Esophagus squamous epithelium (tissue), 5 donors: ENCODE data around the gene CEP128. TPM values are rescaled to one million over a fixed set of nuclear protein-coding genes. Genes with fewer than 3 reads are reported as not detected.

ENCODE experiments used
- DNase-seq: peaks from one replicate; lab custom pipeline; 2025; lab: John Stamatoyannopoulos, UW
- H3K27ac ChIP-seq, 4 donors: fragments of 200-600 bp; sonication (generic); one replicate each; pipeline ENCODE4 v1.5.1; 2016 to 2019; ENCODE audit warnings: mild to moderate bottlenecking in 1 of 4
- H3K27me3 ChIP-seq, 4 donors: fragments of 200-600 bp; sonication (generic); 1 replicate in 3 of 4; 2 replicates in 1 of 4; pipeline versions ENCODE4 v1.5.1 to v1.6.0; 2017 to 2021; ENCODE audit warnings: antibody characterized with exemption in 1 of 4
- H3K36me3 ChIP-seq, 3 donors: fragments of 200-600 bp; sonication (generic); one replicate each; pipeline ENCODE4 v1.5.1; 2016 to 2019
- H3K4me1 ChIP-seq, 3 donors: fragments of 200-600 bp; sonication (generic); one replicate each; pipeline ENCODE4 v1.5.1; 2017 to 2019
- H3K4me3 ChIP-seq, 4 donors: fragments of 200-600 bp; sonication (generic); 1 replicate in 3 of 4; 2 replicates in 1 of 4; pipeline ENCODE4 v1.5.1; 2016 to 2019; ENCODE audit warnings: mild to moderate bottlenecking in 2 of 4, moderate library complexity in 1 of 4
- H3K9me3 ChIP-seq, 3 donors: fragments of 200-600 bp; sonication (generic); one replicate each; pipeline ENCODE4 v1.5.1; 2016 to 2019
- POLR2A ChIP-seq, 4 donors: fragments of 450-650 bp; IDR thresholded peaks; one replicate each; pipeline ENCODE4 v1.6.1; 2017; ENCODE audit warnings: antibody characterized with exemption in 4 of 4, mild to moderate bottlenecking in 4 of 4, moderate library complexity in 3 of 4
- WGBS, 2 donors: methylation state at CpG; one replicate each; pipeline ENCODE4 v1.1.5; 2018; 5-methylcytosine and 5-hydroxymethylcytosine counted together
- intact Hi-C: fragments of 100-400 bp; cut with DNase I; formaldehyde crosslinking; loops from one replicate; pipeline ENCODE4 v1.15.0; 2022
- total RNA-seq, 4 donors: library from RNA; depleted of rRNA; stranded (reverse); fragments of >200 nt; gene quantifications; one replicate each; pipeline ENCODE4 v1.1.0, GENCODE V29; 2016
- TF ChIP-seq, protein P1 (sequence below), 6 experiments: fragments of 450-650 bp in 4 of 6; fragments of 200-600 bp in 2 of 6; sonication (generic) in 2 of 6; IDR thresholded peaks; one replicate each; pipeline ENCODE4 v1.5.1; 2016 to 2019; ENCODE audit warnings: antibody characterized with exemption in 6 of 6, mild to moderate bottlenecking in 4 of 6, moderate library complexity in 4 of 6
- donor health status: DM: yes; HTN: yes; CAD: no.

Gene CEP128
- total RNA-seq, 4 donors from 2014 or later = 2.0 to 12.6 (median 5.4) TPM

DNA sequence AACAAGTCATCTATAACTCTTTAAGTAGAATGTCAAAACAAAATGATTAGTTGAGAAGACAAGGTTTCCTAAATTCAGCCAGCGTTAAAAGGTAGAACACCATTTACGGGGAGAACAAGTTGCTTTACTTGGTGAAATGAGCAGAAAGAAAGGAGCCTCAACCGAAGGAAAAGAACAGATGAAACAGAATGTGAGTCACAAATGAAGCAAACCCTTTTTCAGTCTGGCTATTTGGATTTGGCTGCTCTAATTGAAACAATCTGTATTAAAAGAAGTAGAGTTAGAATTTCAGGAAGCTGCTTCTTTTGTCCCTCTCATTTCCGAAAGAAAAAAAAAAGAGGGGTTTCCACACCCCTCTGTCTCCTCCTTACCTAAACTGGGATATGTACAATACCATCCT is 34.6 kb downstream of the CEP128 start:
- DNase-seq = no peak
- TF ChIP-seq, protein P1, sequence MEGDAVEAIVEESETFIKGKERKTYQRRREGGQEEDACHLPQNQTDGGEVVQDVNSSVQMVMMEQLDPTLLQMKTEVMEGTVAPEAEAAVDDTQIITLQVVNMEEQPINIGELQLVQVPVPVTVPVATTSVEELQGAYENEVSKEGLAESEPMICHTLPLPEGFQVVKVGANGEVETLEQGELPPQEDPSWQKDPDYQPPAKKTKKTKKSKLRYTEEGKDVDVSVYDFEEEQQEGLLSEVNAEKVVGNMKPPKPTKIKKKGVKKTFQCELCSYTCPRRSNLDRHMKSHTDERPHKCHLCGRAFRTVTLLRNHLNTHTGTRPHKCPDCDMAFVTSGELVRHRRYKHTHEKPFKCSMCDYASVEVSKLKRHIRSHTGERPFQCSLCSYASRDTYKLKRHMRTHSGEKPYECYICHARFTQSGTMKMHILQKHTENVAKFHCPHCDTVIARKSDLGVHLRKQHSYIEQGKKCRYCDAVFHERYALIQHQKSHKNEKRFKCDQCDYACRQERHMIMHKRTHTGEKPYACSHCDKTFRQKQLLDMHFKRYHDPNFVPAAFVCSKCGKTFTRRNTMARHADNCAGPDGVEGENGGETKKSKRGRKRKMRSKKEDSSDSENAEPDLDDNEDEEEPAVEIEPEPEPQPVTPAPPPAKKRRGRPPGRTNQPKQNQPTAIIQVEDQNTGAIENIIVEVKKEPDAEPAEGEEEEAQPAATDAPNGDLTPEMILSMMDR (IDR thresholded peaks at IDR 0.05) = no peak
- TF ChIP-seq POLR2A (IDR thresholded peaks at IDR 0.05) = no peak
- no peaks in the 10 kb centered on the region for H3K27me3 ChIP-seq
- H3K27ac ChIP-seq = no peak overlapping the region
- H3K4me1 ChIP-seq = no peaks in the 10 kb centered on the region
- intact Hi-C loops = no loop called here
- no peak overlapping the region for H3K4me3 ChIP-seq
- 88 to 91% methylated on average over 4 of the region's 4 CpGs for WGBS, 2 donors
- H3K9me3 ChIP-seq = no peaks in the 10 kb centered on the region
- H3K36me3 ChIP-seq = peaks cover 0 to 21% (median 0%) of the 10 kb centered on the region in 3 donors

DNA sequence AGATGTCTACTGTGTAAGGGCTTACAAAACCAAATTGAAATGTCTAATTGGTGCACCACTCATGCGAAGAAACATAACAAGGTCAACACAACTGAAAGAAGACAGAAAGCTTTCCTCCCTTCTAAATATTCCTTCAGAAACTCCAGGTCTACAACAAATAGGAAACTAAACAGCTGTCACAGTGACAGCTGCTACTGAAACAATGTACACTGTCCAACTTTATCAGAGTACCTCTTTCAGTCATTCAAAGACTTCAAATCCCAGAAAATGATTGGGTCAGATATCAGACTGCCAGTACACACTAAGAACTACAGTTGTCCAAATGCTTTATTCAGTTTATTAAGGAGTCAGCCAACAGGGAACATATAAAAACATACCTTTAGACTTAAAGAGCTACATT is 35.2 kb downstream of the CEP128 start:
- Histone ChIP-seq H3K27ac (no peak overlapping the region), H3K4me3 (no peak overlapping the region), H3K36me3 (peaks cover 0 to 21% (median 0%) of the 10 kb centered on the region in 3 donors), H3K9me3 (no peaks in the 10 kb centered on the region), H3K4me1 (no peaks in the 10 kb centered on the region), H3K27me3 (no peaks in the 10 kb centered on the region)
- no peak for DNase-seq
- intact Hi-C loops = no loop called here
- 0 to 20% methylated on average over 1 of the region's 1 CpG for WGBS, 2 donors
- TF ChIP-seq POLR2A (IDR thresholded peaks at IDR 0.05) = no peak
- TF ChIP-seq, protein P1 (IDR thresholded peaks at IDR 0.05) = no peak

DNA sequence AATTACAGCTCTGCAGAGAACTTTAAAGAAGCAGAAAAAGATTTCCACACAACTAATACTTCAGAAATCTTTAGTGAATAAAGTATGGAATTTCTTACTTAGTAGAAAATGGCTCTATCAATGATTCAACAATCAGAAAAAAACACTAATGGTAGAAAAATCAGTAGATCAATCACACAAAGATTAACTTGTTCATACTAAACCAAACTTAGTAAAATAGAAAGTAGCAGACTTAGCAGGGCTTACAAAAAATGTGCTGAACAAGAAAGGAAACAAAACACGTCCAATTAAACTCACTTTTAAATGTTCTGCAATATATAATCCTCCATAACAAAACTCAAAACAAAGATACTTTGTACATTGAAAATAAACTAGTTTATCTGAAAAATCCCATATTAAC is 38.9 kb downstream of the CEP128 start:
- no peak overlapping the region for H3K27ac ChIP-seq
- H3K9me3 ChIP-seq = no peaks in the 10 kb centered on the region
- peaks cover 0 to 21% (median 0%) of the 10 kb centered on the region in 3 donors for H3K36me3 ChIP-seq
- no peak for DNase-seq
- TF ChIP-seq, protein P1 (IDR thresholded peaks at IDR 0.05) = no peak
- no peaks in the 10 kb centered on the region for H3K27me3 ChIP-seq
- 71 to 83% methylated on average over 1 of the region's 1 CpG for WGBS, 2 donors
- H3K4me3 ChIP-seq = no peak overlapping the region
- no peaks in the 10 kb centered on the region for H3K4me1 ChIP-seq
- intact Hi-C loops = no loop called here

DNA sequence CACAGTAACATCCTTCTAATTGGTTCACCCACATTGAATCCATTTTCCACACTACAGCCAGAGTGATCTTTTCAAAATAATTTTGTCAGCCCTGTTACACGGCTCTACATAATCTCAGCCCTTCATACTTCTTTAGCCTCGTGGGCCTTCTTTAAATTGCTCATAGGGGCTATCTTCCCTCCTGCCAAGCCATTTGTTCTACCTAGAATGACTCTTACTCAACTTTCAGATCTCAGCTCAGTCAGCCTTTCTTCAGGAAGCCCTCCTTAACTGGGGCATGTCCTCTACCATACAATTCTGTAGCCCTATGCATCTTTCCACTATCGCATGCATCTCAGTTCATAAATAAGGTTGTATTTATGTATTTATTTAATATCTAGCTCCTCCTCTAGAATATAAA is 39.7 kb downstream of the CEP128 start:
- WGBS, 2 donors = 75 to 88% methylated on average over 3 of the region's 3 CpGs
- Histone ChIP-seq H3K27ac (no peak overlapping the region), H3K4me3 (no peak overlapping the region), H3K36me3 (peaks cover 0 to 21% (median 0%) of the 10 kb centered on the region in 3 donors), H3K4me1 (no peaks in the 10 kb centered on the region), H3K9me3 (no peaks in the 10 kb centered on the region), H3K27me3 (no peaks in the 10 kb centered on the region)
- DNase-seq = no peak
- TF ChIP-seq POLR2A (IDR thresholded peaks at IDR 0.05) = no peak
- TF ChIP-seq, protein P1 (IDR thresholded peaks at IDR 0.05) = no peak
- intact Hi-C loops = no loop called here

DNA sequence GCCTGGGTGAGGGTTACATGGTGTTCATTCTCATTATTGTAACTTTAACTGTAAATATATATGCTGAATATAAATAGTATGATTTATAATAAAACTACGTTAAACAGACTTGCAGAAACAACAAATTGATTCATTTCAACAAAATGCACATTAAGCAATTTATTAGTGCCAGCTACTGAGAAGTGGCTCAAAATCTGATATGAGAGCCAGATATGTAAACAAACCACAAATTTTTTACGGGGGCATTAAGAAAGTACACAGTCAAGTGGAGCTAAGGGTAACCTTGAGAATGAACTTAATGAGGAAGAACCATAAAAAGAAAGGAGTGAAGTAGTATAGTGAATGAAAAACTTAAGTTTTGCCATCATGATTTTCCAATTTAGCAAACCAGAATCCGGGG is 40.3 kb downstream of the CEP128 start:
- no peak for TF ChIP-seq POLR2A (IDR thresholded peaks at IDR 0.05)
- TF ChIP-seq, protein P1 (IDR thresholded peaks at IDR 0.05) = no peak
- intact Hi-C loops = no loop called here
- Histone ChIP-seq H3K27me3 (no peaks in the 10 kb centered on the region), H3K4me1 (no peaks in the 10 kb centered on the region), H3K4me3 (no peak overlapping the region), H3K9me3 (no peaks in the 10 kb centered on the region), H3K27ac (no peak overlapping the region), H3K36me3 (peaks cover 0 to 21% (median 0%) of the 10 kb centered on the region in 3 donors)
- WGBS, 2 donors = 77 to 87% methylated on average over 3 of the region's 3 CpGs
- DNase-seq = no peak
